Measurements from ENCODE around the gene CELF2.
"Not testable (repeated sequence)": the region's sequence is repeated elsewhere in the genome, so short reads cannot be mapped to it uniquely, and the experiment has no call there.

CELF2 gene

GRCh38 chr10:11176746-11177145, 159.1 kb downstream of the CELF2 start:
- peak overlapping the region; percentile 20 for H3K4me3 ChIP-seq (ENCODE audit: low read length)
- peak; percentile 78 for DNase-seq (ENCODE audit: low read depth, low spot score)

GRCh38 chr10:11177381-11177780, 159.7 kb downstream of the CELF2 start:
- DNase-seq (ENCODE audit: low read depth, low spot score): no peak
- H3K4me3 ChIP-seq (ENCODE audit: low read length): peak overlapping the region; percentile 38

- peak; percentile 66 for DNase-seq (ENCODE audit: low read depth, low spot score)
- H3K4me3 ChIP-seq (ENCODE audit: low read length): peak overlapping the region; percentile 38
Measured at GRCh38 chr10:11177926-11178471, 160.3 kb downstream of the CELF2 start.

GRCh38 chr10:11178606-11179515, 161.2 kb downstream of the CELF2 start:
- DNase-seq (ENCODE audit: low read depth, low spot score): peak; percentile 100
- H3K4me3 ChIP-seq (ENCODE audit: low read length): peak overlapping the region; percentile 68

GRCh38 chr10:11179516-11180105, 161.9 kb downstream of the CELF2 start:
- H3K4me3 ChIP-seq (ENCODE audit: low read length): peak overlapping the region; percentile 68
- no peak for DNase-seq (ENCODE audit: low read depth, low spot score)

GRCh38 chr10:11180228-11180627, 162.6 kb downstream of the CELF2 start:
- peak; percentile 85 for DNase-seq (ENCODE audit: low read depth, low spot score)

GRCh38 chr10:11181978-11182377, 164.3 kb downstream of the CELF2 start:
- H3K4me3 ChIP-seq (ENCODE audit: low read length): no peak overlapping the region
- no peak for DNase-seq (ENCODE audit: low read depth, low spot score)

More at GRCh38 chr10:11180228-11180627, 162.6 kb downstream of the CELF2 start:
- peak overlapping the region; percentile 68 for H3K4me3 ChIP-seq (ENCODE audit: low read length)

GRCh38 chr10:11183015-11183414, 165.3 kb downstream of the CELF2 start:
- no peak for DNase-seq (ENCODE audit: low read depth, low spot score)
- no peak overlapping the region for H3K4me3 ChIP-seq (ENCODE audit: low read length)

GRCh38 chr10:11184093-11184492, 166.4 kb downstream of the CELF2 start:
- no peak for DNase-seq (ENCODE audit: low read depth, low spot score)
- H3K4me3 ChIP-seq (ENCODE audit: low read length): no peak overlapping the region

GRCh38 chr10:11185128-11185665, 167.5 kb downstream of the CELF2 start:
- H3K4me3 ChIP-seq (ENCODE audit: low read length); DNase-seq (ENCODE audit: low read depth, low spot score): not testable (repeated sequence)

GRCh38 chr10:11186374-11186773, 168.7 kb downstream of the CELF2 start:
- no peak overlapping the region for H3K4me3 ChIP-seq (ENCODE audit: low read length)
- DNase-seq (ENCODE audit: low read depth, low spot score): no peak

- DNase-seq (ENCODE audit: low read depth, low spot score): no peak
- no peak overlapping the region for H3K4me3 ChIP-seq (ENCODE audit: low read length)
Measured at GRCh38 chr10:11189582-11190376, 172.1 kb downstream of the CELF2 start.

- no peak for DNase-seq (ENCODE audit: low read depth, low spot score)
- H3K4me3 ChIP-seq (ENCODE audit: low read length): no peak overlapping the region
Measured at GRCh38 chr10:11191190-11191589, 173.5 kb downstream of the CELF2 start.

GRCh38 chr10:11191678-11192077, 174.0 kb downstream of the CELF2 start:
- no peak for DNase-seq (ENCODE audit: low read depth, low spot score)

GRCh38 chr10:11192304-11193000, 174.8 kb downstream of the CELF2 start:
- no peak overlapping the region for H3K4me3 ChIP-seq (ENCODE audit: low read length)
- no peak for DNase-seq (ENCODE audit: low read depth, low spot score)

More at GRCh38 chr10:11191678-11192077, 174.0 kb downstream of the CELF2 start:
- no peak overlapping the region for H3K4me3 ChIP-seq (ENCODE audit: low read length)

GRCh38 chr10:11193001-11193551, 175.4 kb downstream of the CELF2 start:
- no peak for DNase-seq (ENCODE audit: low read depth, low spot score)
- H3K4me3 ChIP-seq (ENCODE audit: low read length): no peak overlapping the region

GRCh38 chr10:11194859-11195586, 177.4 kb downstream of the CELF2 start:
- no peak overlapping the region for H3K4me3 ChIP-seq (ENCODE audit: low read length)
- no peak for DNase-seq (ENCODE audit: low read depth, low spot score)

GRCh38 chr10:11195623-11196022, 178.0 kb downstream of the CELF2 start:
- no peak overlapping the region for H3K4me3 ChIP-seq (ENCODE audit: low read length)
- no peak for DNase-seq (ENCODE audit: low read depth, low spot score)

Measured in Jurkat, Clone E6-1 (cell line).